Measurements from ENCODE around the gene IGF1R. TPM values are rescaled to one million over a fixed set of nuclear protein-coding genes. Genes with fewer than 3 reads are reported as not detected.

The IGF1R gene
- total and polyA plus RNA-seq, 2 of the 13 experiments (the other 11 are each of a cell fraction or from before 2014, with no cell fraction given) = 15.9 to 18.4 TPM

- TF ChIP-seq SKIL (CRISPR knock-in tag; IDR thresholded peaks at IDR 0.05; ENCODE audit: borderline replicate concordance) (peak; percentile 23; the same call in 1 of the 2 replicates), CBFB (CRISPR knock-in tag; IDR thresholded peaks at IDR 0.05) (0 out of 2 replicates have a peak, but pooled peaks have one; percentile 41), TBP (CRISPR knock-in tag; IDR thresholded peaks at IDR 0.05) (no peak), RARG (CRISPR knock-in tag; IDR thresholded peaks at IDR 0.05; ENCODE audit: low read depth) (no peak), ZGPAT (CRISPR knock-in tag; IDR thresholded peaks at IDR 0.05) (peak; percentile 81), SRF (IDR thresholded peaks at IDR 0.05; ENCODE audit: low read depth, low read length) (no peak), ZNF570 (CRISPR knock-in tag; IDR thresholded peaks at IDR 0.05; ENCODE audit: borderline replicate concordance) (no peak), ZNF430 (CRISPR knock-in tag; IDR thresholded peaks at IDR 0.05) (no peak), KDM5A (IDR thresholded peaks at IDR 0.05; ENCODE audit: borderline replicate concordance, low read length) (no peak), TOE1 (CRISPR knock-in tag; IDR thresholded peaks at IDR 0.05) (no peak), GTF3A (CRISPR knock-in tag; conservative IDR thresholded peaks at IDR 0.05) (no peak), ZNF558 (CRISPR knock-in tag; IDR thresholded peaks at IDR 0.05; ENCODE audit: borderline replicate concordance) (no peak), ZNF766 (CRISPR knock-in tag; IDR thresholded peaks at IDR 0.05; ENCODE audit: borderline replicate concordance) (no peak), TBL1XR1 (IDR thresholded peaks at IDR 0.05; ENCODE audit: borderline replicate concordance, low read length, partially characterized antibody) (peak; percentile 90), SMAD9 (CRISPR knock-in tag; IDR thresholded peaks at IDR 0.05) (no peak), NR2F2 (IDR thresholded peaks at IDR 0.05; ENCODE audit: borderline replicate concordance, low read depth) (peak; percentile 74; the same call in 1 of the 2 replicates), ZNF746 (CRISPR knock-in tag; IDR thresholded peaks at IDR 0.05) (no peak), ZNF329 (CRISPR knock-in tag; IDR thresholded peaks at IDR 0.05; ENCODE audit: low read depth) (no peak)
- TF ChIP-seq, protein P1, sequence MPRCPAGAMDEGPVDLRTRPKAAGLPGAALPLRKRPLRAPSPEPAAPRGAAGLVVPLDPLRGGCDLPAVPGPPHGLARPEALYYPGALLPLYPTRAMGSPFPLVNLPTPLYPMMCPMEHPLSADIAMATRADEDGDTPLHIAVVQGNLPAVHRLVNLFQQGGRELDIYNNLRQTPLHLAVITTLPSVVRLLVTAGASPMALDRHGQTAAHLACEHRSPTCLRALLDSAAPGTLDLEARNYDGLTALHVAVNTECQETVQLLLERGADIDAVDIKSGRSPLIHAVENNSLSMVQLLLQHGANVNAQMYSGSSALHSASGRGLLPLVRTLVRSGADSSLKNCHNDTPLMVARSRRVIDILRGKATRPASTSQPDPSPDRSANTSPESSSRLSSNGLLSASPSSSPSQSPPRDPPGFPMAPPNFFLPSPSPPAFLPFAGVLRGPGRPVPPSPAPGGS (CRISPR knock-in tag; IDR thresholded peaks at IDR 0.05) = no peak
- TF ChIP-seq, protein P2, sequence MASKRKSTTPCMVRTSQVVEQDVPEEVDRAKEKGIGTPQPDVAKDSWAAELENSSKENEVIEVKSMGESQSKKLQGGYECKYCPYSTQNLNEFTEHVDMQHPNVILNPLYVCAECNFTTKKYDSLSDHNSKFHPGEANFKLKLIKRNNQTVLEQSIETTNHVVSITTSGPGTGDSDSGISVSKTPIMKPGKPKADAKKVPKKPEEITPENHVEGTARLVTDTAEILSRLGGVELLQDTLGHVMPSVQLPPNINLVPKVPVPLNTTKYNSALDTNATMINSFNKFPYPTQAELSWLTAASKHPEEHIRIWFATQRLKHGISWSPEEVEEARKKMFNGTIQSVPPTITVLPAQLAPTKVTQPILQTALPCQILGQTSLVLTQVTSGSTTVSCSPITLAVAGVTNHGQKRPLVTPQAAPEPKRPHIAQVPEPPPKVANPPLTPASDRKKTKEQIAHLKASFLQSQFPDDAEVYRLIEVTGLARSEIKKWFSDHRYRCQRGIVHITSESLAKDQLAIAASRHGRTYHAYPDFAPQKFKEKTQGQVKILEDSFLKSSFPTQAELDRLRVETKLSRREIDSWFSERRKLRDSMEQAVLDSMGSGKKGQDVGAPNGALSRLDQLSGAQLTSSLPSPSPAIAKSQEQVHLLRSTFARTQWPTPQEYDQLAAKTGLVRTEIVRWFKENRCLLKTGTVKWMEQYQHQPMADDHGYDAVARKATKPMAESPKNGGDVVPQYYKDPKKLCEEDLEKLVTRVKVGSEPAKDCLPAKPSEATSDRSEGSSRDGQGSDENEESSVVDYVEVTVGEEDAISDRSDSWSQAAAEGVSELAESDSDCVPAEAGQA (IDR thresholded peaks at IDR 0.05; ENCODE audit: low read depth) = no peak
- TF ChIP-seq, protein P2 (CRISPR knock-in tag; IDR thresholded peaks at IDR 0.05; ENCODE audit: borderline replicate concordance) = no peak
These were observed 195.5 kb downstream of the IGF1R start (continued) for GRCh38 chr15:98843844-98844243.
